Renal cortical epithelial cell (primary cell): ENCODE results near the gene PNKP. TPM values are rescaled to one million over a fixed set of nuclear protein-coding genes. Genes with fewer than 3 reads are reported as not detected.

ENCODE experiments used
- DNase-seq: peaks from one replicate; pipeline ENCODE4 v3.0.0-alpha.2; 2011; ENCODE audit warnings: low read depth
- total RNA-seq: library from RNA; depleted of rRNA; stranded (reverse); fragments of >200 nt; gene quantifications from 2 replicates; pipeline ENCODE4 v1.2.3, GENCODE V29; 2014

The PNKP gene
- total RNA-seq, 1 donor from 2014 or later = 30.5 TPM

GRCh38 chr19:49847731-49848696 is 19.4 kb downstream of the PNKP start:
- DNase-seq = peak; percentile 94

GRCh38 chr19:49846408-49846807 is 21.0 kb downstream of the PNKP start:
- no peak for DNase-seq

- DNase-seq = no peak
These were observed 22.0 kb downstream of the PNKP start for GRCh38 chr19:49845414-49845813.

DNA sequence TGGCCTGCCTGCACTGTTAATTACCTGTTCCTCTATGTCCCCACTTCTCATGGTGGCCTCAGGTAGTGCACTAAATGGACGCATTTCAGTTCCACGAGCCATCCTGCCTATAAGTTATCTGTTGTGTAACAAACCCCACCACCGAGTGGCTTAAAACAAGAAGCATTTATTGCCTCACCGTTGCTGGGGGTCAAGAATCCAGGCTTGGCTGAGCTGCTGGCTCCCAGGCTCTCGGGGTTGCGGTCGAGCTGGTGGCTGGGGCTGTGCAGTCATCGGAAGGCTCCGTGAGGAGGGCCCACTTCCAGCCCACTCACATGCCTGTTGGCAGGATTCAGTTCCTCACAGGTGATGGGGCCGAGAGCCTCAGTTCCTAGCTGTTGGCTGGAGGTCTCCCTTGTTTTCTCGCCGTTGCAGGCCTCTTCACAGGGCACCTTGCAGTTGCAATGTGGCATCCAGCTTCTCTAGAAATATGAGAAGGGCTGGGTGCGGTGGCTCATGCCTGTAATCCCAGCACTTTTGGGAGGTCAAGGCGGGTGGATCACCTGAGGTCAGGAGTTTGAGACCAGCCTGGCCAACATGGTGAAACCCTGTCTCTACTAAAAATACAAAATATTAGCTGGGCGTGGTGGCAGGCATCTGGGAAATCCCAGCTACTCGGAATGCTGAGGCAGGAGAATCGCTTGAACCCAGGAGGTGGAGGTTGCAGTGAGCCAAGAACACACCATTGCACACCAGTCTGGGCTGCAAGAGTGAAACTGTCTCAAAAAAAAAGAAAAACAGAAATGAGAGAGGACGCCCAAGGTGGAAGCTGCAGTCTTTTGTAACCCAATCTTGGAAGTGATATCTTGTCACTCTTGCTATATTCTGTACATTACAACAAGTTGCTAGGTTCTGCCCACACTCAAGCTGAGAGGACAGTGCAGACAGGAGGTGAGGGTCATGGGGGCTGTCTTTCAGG is 23.0 kb downstream of the PNKP start:
- DNase-seq = peak; percentile 65

- DNase-seq = no peak
These were observed 24.1 kb downstream of the PNKP start for GRCh38 chr19:49843265-49843664.

- no peak for DNase-seq
These were observed 26.6 kb downstream of the PNKP start for GRCh38 chr19:49840736-49841249.

- no peak for DNase-seq
These were observed 27.1 kb downstream of the PNKP start for GRCh38 chr19:49840321-49840720.

DNA sequence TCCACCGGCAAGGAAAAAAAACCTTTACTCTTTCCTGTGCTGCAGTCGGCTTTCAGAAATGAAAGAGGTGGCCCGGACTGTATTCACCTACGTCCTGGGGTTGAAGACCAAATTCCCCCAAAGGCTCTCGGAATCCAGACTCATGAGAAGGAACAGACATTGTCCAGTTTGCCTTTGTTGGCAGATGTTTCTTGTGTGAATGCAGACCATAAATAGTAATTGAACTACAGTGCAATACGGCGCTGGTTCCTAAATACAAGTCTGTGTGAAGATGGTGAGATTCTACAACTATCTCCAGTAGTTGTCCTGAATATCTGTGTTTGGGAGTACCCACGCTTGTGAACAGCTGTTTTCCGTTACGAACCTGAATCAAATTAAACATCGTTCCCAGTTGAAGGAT is 27.7 kb downstream of the PNKP start:
- no peak for DNase-seq

- no peak for DNase-seq
These were observed 28.3 kb downstream of the PNKP start for GRCh38 chr19:49838885-49839588.

DNA sequence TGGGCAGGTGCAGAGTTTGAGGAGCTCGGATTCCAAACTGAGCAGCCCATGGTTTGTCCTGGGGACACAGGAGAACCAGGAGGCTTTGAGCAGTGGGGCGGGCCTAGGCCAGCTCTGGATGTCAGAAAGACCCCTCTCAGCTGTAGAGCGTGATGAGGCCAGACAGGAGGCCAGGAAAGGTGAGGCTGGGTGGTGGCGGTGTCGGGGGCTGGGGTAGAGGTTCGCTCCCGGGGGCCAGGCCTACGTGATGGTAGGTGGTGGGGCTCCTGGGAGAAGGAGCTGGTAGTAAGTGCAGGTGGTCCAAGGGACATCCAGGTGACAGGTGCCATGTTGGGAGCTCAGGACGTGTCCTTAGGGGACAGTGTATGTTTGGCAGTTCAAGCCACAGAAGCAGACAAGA is 30.0 kb downstream of the PNKP start:
- no peak for DNase-seq

DNA sequence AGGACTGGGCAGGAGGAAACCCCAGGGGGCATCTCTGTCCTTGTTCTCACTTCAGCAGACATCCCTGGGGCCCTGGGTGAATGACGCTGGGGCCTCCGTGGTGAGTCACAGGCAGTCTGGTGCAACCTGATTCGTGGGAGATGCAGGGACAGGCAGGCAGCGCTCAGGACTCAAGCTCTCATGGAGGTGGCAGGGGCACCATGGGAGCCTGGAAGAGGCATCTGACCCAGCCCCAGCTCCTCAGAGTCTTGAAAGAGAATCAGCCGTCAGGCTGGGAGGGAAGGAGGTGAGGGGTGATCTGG is 30.4 kb downstream of the PNKP start:
- DNase-seq = no peak

DNA sequence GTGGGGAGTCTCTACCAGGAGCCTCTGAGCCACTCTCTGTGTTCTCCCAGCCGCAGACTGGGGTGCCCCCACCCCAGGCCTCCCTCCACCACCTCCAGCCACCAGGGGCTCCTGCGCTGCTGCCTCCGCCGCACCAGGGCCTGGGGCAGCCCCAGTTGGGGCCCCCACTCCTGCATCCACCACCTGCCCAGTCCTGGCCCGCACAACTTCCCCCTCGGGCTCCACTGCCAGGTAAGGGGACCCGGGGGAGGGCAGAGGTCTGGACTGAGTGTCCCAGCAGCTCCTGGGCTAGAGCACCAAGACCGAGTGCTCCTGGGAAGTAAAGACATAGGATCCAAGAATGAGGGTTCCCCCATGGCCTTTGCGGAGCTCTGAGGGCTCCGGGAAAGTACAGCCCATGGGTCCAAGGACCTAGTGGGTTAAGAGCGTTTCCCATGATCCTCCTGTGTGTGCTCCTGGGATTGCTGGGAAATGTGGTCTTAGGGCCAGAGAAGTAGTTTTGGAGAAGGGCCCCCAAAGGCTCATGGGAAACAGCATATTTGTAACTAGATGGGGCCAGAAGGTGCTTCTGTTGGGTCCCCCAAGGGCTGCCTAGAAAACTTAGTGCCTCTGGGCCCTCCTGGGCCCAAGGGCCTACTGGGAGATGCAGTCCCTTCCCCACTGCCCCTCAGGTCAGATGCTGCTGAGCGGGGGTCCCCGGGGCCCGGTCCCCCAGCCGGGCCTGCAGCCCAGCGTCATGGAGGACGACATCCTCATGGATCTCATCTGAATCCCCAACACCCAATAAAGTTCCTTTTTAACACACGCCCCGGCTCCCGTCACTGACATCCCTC is 31.0 kb downstream of the PNKP start:
- no peak for DNase-seq

DNA sequence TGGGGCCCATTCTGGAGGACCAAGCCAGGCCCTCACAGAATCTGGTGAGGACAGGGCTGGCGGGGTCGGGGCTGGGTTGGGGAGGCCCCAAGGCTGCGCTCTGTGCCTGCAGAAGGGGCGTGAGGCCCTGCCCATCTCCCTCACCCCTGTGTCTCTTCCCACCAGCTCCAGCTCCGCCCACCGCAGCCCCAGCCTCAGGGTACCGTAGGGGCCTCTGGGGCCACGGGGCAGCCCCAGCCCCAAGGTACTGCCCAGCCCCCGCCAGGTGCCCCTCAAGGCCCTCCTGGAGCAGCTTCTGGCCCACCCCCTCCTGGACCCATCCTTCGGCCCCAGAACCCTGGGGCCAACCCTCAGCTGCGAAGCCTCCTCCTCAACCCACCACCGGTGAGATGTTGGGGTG is 31.8 kb downstream of the PNKP start:
- DNase-seq = no peak

- DNase-seq = no peak
These were observed 33.8 kb downstream of the PNKP start for GRCh38 chr19:49833599-49833998.

DNA sequence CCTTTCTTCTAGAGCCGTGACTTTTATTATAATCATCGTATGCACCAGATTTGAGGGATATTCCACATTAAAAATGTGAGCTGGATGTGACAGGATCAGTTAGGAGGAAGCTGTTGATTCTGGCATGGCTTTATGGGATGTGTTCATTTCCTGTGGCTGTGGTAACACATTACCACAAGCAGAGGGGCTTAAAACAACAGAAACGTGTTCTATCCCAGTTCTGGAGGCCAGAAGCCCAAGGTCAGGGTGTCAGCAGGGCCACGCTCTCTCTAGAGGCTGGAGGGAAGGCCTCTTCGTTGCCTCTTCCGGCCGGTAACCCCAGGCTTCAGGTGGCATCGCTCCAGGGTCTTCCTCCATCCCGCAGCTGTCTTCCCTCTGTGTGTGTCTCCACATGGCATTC is 34.8 kb downstream of the PNKP start:
- no peak for DNase-seq

DNA sequence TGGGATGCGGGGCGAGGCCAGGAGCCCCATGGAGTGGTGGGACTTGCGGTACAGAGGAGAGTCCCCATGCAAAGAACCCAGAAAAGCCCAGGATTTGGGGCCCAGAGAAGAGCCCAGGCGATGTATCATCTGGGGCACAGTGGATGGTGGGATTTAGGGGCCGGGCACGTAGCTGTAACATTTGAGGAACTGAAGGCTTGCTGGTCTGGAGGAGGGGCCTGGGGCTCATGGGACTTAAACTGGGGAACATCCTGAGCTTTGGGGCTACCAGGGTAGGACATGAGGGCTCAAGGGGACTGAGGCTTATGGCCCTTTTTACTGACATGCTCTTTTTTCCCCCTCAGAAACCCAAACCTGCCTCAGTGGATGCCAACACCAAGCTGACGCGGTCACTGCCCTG is 35.8 kb downstream of the PNKP start:
- DNase-seq = no peak

- DNase-seq = no peak
These were observed 36.6 kb downstream of the PNKP start for GRCh38 chr19:49830766-49831165.

DNA sequence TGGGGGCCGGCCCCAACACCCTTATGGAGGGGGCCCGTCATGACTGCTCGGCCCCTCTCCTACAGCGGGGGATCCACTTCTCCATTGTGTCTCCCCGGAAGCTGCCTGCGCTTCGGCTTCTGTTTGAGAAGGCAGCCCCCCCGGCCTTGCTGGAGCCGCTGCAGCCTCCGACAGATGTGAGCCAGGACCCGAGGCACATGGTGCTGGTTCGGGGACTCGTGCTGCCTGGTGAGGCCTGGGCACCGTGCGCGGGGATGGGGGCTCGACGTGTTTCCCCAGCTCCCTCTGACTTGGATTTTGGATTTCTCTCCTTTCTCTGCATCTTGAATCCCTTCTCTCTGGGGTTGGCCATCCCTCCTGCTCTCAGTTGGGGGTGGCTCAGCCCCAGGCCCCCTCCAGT is 37.7 kb downstream of the PNKP start:
- DNase-seq = no peak

GRCh38 chr19:49829200-49829599 is 38.2 kb downstream of the PNKP start:
- no peak for DNase-seq

GRCh38 chr19:49827034-49827433 is 40.3 kb downstream of the PNKP start:
- no peak for DNase-seq

DNA sequence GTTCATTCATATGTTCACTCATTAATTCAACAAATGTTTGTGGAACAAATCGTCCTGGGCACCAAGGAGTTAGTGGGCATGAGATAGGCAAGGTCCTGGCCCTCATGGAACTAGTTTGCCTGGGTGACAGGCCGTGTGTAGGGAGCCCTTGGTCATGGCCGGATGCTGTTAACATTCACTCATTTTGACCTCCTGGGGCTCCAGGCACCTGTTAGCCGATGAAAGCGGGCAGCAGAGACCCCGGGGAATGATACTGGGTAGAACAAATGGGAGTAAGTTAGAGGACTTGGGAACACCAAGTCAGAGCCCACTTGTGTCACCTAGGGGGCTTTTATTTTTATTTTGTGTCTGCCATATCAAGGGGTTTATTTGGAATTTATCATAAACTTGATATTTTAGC is 42.7 kb downstream of the PNKP start:
- no peak for DNase-seq
